OCI-LY7 (cell line): Measurements from ENCODE around the gene MLLT10. TPM values are rescaled to one million over a fixed set of nuclear protein-coding genes. Genes with fewer than 3 reads are reported as not detected.

Source experiments
- BruUV-seq: library from RNA; stranded (reverse); fragments of 400-500 nt; replicated peaks from 2 replicates; lab custom pipeline; 2021; lab: Mats Ljungman, UMichigan
- CTCF ChIA-PET: fragments of 300-600 bp; sonication (Branson Sonifier 250); formaldehyde crosslinking; loops from one replicate; lab custom pipeline; 2022; ENCODE audit warnings: antibody characterized with exemption; ENCODE audit not compliant: unreplicated experiment; lab: Charles Lee
- POLR2A ChIA-PET: fragments of 300-600 bp; sonication (Branson Sonifier 250); formaldehyde crosslinking; loops from one replicate; lab custom pipeline; 2022; ENCODE audit warnings: antibody characterized with exemption; lab: Charles Lee
- DNase-seq: peaks from one replicate; pipeline ENCODE4 v3.0.0-alpha.2; 2015; ENCODE audit warnings: low spot score
- H2AFZ ChIP-seq: fragments of 200-600 bp; sonication (generic), shearing (Covaris generic); 2 replicates; pipeline ENCODE4 v1.6.1; 2014; ENCODE audit warnings: mild to moderate bottlenecking, antibody characterized with exemption, low read length, moderate library complexity
- H3K27ac ChIP-seq: fragments of 200-600 bp; sonication (generic); 2 replicates; pipeline ENCODE4 v1.5.1; 2014; ENCODE audit warnings: mixed run types, low read depth, mild to moderate bottlenecking, moderate library complexity, low read length, inconsistent platforms; ENCODE audit not compliant: poor library complexity, severe bottlenecking
- H3K36me3 ChIP-seq: fragments of 200-600 bp; sonication (generic); 2 replicates; pipeline ENCODE4 v1.6.1; 2014; ENCODE audit warnings: mild to moderate bottlenecking, antibody characterized with exemption, low read length, moderate library complexity, mixed read lengths; ENCODE audit not compliant: insufficient read depth
- H3K4me1 ChIP-seq: fragments of 200-600 bp; sonication (generic); 2 replicates; pipeline ENCODE4 v1.5.1; 2014; ENCODE audit warnings: mild to moderate bottlenecking, low read length; ENCODE audit not compliant: insufficient read depth, poor library complexity, severe bottlenecking
- H3K4me2 ChIP-seq: fragments of 200-600 bp; sonication (generic); 2 replicates; pipeline ENCODE4 v1.6.1; 2014; ENCODE audit warnings: mild to moderate bottlenecking, low read length
- H3K4me3 ChIP-seq: fragments of 200-600 bp; sonication (generic); 2 replicates; pipeline ENCODE4 v1.5.1; 2014; ENCODE audit warnings: mild to moderate bottlenecking, low read depth, low read length; ENCODE audit not compliant: poor library complexity, severe bottlenecking
- H3K79me2 ChIP-seq: fragments of 200-600 bp; sonication (generic); 2 replicates; pipeline ENCODE4 v1.6.1; 2016; ENCODE audit warnings: low read depth, mild to moderate bottlenecking, low read length, moderate library complexity, mixed read lengths; ENCODE audit not compliant: insufficient read depth
- H3K9me2 ChIP-seq: fragments of 200-600 bp; sonication (generic); 2 replicates; pipeline ENCODE4 v1.6.1; 2016; ENCODE audit warnings: mild to moderate bottlenecking, low read length, mixed read lengths; ENCODE audit not compliant: insufficient read depth
- H3K9me3 ChIP-seq: fragments of 200-600 bp; sonication (generic); 2 replicates; pipeline ENCODE4 v1.6.1; 2014; ENCODE audit warnings: mild to moderate bottlenecking, mixed run types, low read length, mixed read lengths
- H4K20me1 ChIP-seq: fragments of 200-600 bp; sonication (generic); 2 replicates; pipeline ENCODE4 v1.6.1; 2014; ENCODE audit warnings: mild to moderate bottlenecking, antibody characterized with exemption, low read length, moderate library complexity, mixed read lengths; ENCODE audit not compliant: insufficient read depth
- EZH2phosphoT487 ChIP-seq: fragments of 200-600 bp; sonication (generic); IDR thresholded peaks from 2 replicates; pipeline ENCODE4 v1.6.1; 2018; ENCODE audit warnings: low read depth, borderline replicate concordance, mild to moderate bottlenecking, mixed run types, antibody characterized with exemption, low read length, moderate library complexity, mixed read lengths
- intact Hi-C: fragments of 100-400 bp; cut with micrococcal nuclease; formaldehyde crosslinking; loops from one replicate; pipeline ENCODE4 v1.10.0; 2022; ENCODE audit not compliant: unreplicated experiment
- total RNA-seq, 2 experiments: library from RNA; depleted of rRNA in 1 of 2; stranded (reverse); fragments of >200 nt in 1 of 2; shearing (Covaris generic) in 1 of 2; gene quantifications; 2 replicates each; pipeline ENCODE4 v1.2.3, GENCODE V29; 2014 to 2022
- TF ChIP-seq, protein P1 (sequence below): fragments of 200-600 bp; sonication (generic); conservative IDR thresholded peaks from 2 replicates; pipeline ENCODE4 v1.5.1; 2014; ENCODE audit warnings: mild to moderate bottlenecking, antibody characterized with exemption, low read length, moderate library complexity, mixed read lengths

The MLLT10 gene
- total RNA-seq, 2 experiments from 2014 or later: 68.4 to 74.0 TPM

DNA sequence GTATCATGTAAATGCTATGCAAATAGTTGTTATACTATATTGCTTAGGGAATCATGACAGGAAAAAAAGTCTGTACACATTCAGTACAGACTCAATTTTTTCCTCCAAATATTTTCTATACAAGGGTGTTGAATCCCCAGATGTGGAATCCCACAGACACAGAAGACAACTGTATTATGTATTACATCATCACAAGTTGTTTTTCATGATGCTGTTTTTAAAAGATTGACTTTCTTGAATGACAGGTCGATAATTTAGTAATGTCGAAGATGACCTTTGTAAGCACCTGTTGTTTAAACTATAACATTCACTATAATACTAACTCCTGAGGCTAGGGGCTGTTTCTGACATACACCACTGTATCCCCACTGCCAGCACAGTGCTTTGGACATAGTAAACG lies 143.5 kb downstream of the MLLT10 start:
- no peak overlapping the region for H3K27ac ChIP-seq
- TF ChIP-seq EZH2phosphoT487: no peak
- TF ChIP-seq, protein P1, sequence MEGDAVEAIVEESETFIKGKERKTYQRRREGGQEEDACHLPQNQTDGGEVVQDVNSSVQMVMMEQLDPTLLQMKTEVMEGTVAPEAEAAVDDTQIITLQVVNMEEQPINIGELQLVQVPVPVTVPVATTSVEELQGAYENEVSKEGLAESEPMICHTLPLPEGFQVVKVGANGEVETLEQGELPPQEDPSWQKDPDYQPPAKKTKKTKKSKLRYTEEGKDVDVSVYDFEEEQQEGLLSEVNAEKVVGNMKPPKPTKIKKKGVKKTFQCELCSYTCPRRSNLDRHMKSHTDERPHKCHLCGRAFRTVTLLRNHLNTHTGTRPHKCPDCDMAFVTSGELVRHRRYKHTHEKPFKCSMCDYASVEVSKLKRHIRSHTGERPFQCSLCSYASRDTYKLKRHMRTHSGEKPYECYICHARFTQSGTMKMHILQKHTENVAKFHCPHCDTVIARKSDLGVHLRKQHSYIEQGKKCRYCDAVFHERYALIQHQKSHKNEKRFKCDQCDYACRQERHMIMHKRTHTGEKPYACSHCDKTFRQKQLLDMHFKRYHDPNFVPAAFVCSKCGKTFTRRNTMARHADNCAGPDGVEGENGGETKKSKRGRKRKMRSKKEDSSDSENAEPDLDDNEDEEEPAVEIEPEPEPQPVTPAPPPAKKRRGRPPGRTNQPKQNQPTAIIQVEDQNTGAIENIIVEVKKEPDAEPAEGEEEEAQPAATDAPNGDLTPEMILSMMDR: no peak
- H3K9me2 ChIP-seq: no peaks in the 10 kb centered on the region
- no peak overlapping the region for H3K4me2 ChIP-seq
- no peak overlapping the region for H2AFZ ChIP-seq
- H3K36me3 ChIP-seq: peaks cover 57% of the 10 kb centered on the region
- H3K79me2 ChIP-seq: no peaks in the 10 kb centered on the region
- ChIA-PET CTCF (no interaction called here), POLR2A (interaction anchor here (0.7 kb wide), 1 partner anchor 19 kb away, joined by 3 read pairs; no protein-coding TSS in a partner anchor)
- H3K4me1 ChIP-seq: no peaks in the 10 kb centered on the region
- no TSS peak for BruUV-seq
- H4K20me1 ChIP-seq: no peaks in the 10 kb centered on the region
- peaks cover 6% of the 10 kb centered on the region; the same call in 1 of the 2 replicates for H3K9me3 ChIP-seq
- intact Hi-C loops: no loop called here
- no peak for DNase-seq
- no peak overlapping the region for H3K4me3 ChIP-seq

- POLR2A ChIA-PET: no interaction called here
Observed at GRCh38 chr10:21681156-21681555, 147.1 kb downstream of the MLLT10 start.

More at GRCh38 chr10:21681156-21681555, 147.1 kb downstream of the MLLT10 start:
- no peak overlapping the region for H3K27ac ChIP-seq
- intact Hi-C loops: no loop called here
- peaks cover 38% of the 10 kb centered on the region for H3K36me3 ChIP-seq
- H3K79me2 ChIP-seq: no peaks in the 10 kb centered on the region
- H3K9me2 ChIP-seq: no peaks in the 10 kb centered on the region
- no peak overlapping the region for H3K4me2 ChIP-seq
- CTCF ChIA-PET: no interaction called here
- no TSS peak for BruUV-seq
- DNase-seq: no peak
- no peaks in the 10 kb centered on the region for H3K4me1 ChIP-seq
- no peak for TF ChIP-seq EZH2phosphoT487
- TF ChIP-seq, protein P1: no peak
- H3K4me3 ChIP-seq: no peak overlapping the region
- no peaks in the 10 kb centered on the region for H4K20me1 ChIP-seq
- peaks cover 6% of the 10 kb centered on the region; the same call in 1 of the 2 replicates for H3K9me3 ChIP-seq
- no peak overlapping the region for H2AFZ ChIP-seq
